Esophagus squamous epithelium (tissue), 5 donors: Measurements from ENCODE around the gene KLF3. TPM values are rescaled to one million over a fixed set of nuclear protein-coding genes. Genes with fewer than 3 reads are reported as not detected.
A peak's percentile ranks its signal among the peaks of the same experiment; 100 is the strongest.

Source experiments
- DNase-seq: peaks from one replicate; lab custom pipeline; 2025; lab: John Stamatoyannopoulos, UW
- H3K27ac ChIP-seq, 4 donors: fragments of 200-600 bp; sonication (generic); one replicate each; pipeline ENCODE4 v1.5.1; 2016 to 2019; ENCODE audit warnings: mild to moderate bottlenecking in 1 of 4
- H3K27me3 ChIP-seq, 4 donors: fragments of 200-600 bp; sonication (generic); 1 replicate in 3 of 4; 2 replicates in 1 of 4; pipeline versions ENCODE4 v1.5.1 to v1.6.0; 2017 to 2021; ENCODE audit warnings: antibody characterized with exemption in 1 of 4
- H3K36me3 ChIP-seq, 3 donors: fragments of 200-600 bp; sonication (generic); one replicate each; pipeline ENCODE4 v1.5.1; 2016 to 2019
- H3K4me1 ChIP-seq, 3 donors: fragments of 200-600 bp; sonication (generic); one replicate each; pipeline ENCODE4 v1.5.1; 2017 to 2019
- H3K4me3 ChIP-seq, 4 donors: fragments of 200-600 bp; sonication (generic); 1 replicate in 3 of 4; 2 replicates in 1 of 4; pipeline ENCODE4 v1.5.1; 2016 to 2019; ENCODE audit warnings: mild to moderate bottlenecking in 2 of 4, moderate library complexity in 1 of 4
- H3K9me3 ChIP-seq, 3 donors: fragments of 200-600 bp; sonication (generic); one replicate each; pipeline ENCODE4 v1.5.1; 2016 to 2019
- POLR2A ChIP-seq, 4 donors: fragments of 450-650 bp; IDR thresholded peaks; one replicate each; pipeline ENCODE4 v1.6.1; 2017; ENCODE audit warnings: antibody characterized with exemption in 4 of 4, mild to moderate bottlenecking in 4 of 4, moderate library complexity in 3 of 4
- WGBS, 2 donors: methylation state at CpG; one replicate each; pipeline ENCODE4 v1.1.5; 2018; 5-methylcytosine and 5-hydroxymethylcytosine counted together
- intact Hi-C: fragments of 100-400 bp; cut with DNase I; formaldehyde crosslinking; loops from one replicate; pipeline ENCODE4 v1.15.0; 2022
- total RNA-seq, 4 donors: library from RNA; depleted of rRNA; stranded (reverse); fragments of >200 nt; gene quantifications; one replicate each; pipeline ENCODE4 v1.1.0, GENCODE V29; 2016
- TF ChIP-seq, protein P1 (sequence below), 6 experiments: fragments of 450-650 bp in 4 of 6; fragments of 200-600 bp in 2 of 6; sonication (generic) in 2 of 6; IDR thresholded peaks; one replicate each; pipeline ENCODE4 v1.5.1; 2016 to 2019; ENCODE audit warnings: antibody characterized with exemption in 6 of 6, mild to moderate bottlenecking in 4 of 6, moderate library complexity in 4 of 6
- donor health status: DM: yes; HTN: yes; CAD: no.

The KLF3 gene
- total RNA-seq, result 10 to 100 TPM; 44.2 to 91.4 (median 82.7) TPM

DNA sequence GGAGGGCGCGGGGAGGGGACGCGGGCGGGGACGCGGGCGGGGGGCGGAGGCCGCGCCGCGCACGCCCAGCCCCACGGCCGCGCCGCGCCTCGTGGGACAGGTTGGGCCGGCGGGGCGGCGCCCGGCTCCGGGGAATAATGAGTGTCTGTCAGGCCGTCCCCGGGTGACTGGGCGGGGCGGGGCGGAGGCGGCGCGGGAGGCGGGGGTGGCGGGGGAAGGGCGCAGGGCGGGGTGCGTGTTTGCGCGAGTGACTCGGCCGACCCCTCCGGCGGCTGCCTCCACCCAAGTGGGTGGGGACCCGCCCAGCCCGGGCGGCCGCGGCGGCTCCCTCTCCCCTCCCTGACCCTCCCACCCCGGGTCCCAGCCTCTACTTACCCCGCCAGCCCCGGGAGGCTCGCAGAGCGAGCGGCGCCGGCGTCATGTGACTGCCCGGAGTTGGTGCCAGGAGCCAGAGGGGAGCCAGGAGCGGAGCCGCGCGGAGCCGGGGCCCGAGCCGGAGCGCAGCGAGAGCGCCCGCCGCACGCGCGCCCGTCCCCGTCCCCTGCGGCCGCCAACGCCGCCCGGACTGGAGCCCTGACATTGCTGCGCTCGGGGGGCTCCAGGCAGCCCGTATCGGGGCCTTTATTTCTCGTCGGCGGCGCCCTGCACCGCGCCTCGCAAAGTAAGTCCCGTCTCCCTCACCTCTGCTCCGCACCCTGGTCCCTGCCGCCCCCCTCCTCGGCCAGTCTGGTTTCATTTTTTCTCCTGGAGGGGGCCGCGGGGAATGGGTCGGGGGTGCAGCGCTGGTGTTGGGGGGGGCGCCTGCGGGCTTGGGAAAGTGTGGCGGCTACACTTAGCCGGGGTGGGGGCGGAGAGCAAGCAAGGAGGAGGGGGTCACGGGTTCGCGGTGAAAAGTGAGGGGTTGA lies at the start of gene KLF3:
Gene KLF3 (plus strand): TSS at position 399 of the 905 bp plus-strand sequence. CDS start 16,427 bp downstream, outside the sequence.
- H3K4me3 ChIP-seq, result peak within 1 kb of the TSS; percentile 74 to 95 (median 94)
- intact Hi-C loops, result no loop called here
- no peaks in the 10 kb centered on the region for H3K27me3 ChIP-seq
- H3K27ac ChIP-seq, result peak within 1 kb of the TSS; percentile 95 to 100 (median 99)
- peak in 3 of 4 donors; percentile 67 to 98 (median 95) for TF ChIP-seq POLR2A (IDR thresholded peaks at IDR 0.05)
- TF ChIP-seq, protein P1, sequence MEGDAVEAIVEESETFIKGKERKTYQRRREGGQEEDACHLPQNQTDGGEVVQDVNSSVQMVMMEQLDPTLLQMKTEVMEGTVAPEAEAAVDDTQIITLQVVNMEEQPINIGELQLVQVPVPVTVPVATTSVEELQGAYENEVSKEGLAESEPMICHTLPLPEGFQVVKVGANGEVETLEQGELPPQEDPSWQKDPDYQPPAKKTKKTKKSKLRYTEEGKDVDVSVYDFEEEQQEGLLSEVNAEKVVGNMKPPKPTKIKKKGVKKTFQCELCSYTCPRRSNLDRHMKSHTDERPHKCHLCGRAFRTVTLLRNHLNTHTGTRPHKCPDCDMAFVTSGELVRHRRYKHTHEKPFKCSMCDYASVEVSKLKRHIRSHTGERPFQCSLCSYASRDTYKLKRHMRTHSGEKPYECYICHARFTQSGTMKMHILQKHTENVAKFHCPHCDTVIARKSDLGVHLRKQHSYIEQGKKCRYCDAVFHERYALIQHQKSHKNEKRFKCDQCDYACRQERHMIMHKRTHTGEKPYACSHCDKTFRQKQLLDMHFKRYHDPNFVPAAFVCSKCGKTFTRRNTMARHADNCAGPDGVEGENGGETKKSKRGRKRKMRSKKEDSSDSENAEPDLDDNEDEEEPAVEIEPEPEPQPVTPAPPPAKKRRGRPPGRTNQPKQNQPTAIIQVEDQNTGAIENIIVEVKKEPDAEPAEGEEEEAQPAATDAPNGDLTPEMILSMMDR (IDR thresholded peaks at IDR 0.05), result peak in 1 of 6 experiments; percentile 17
- H3K9me3 ChIP-seq, result no peaks in the 10 kb centered on the region
- peaks cover 16 to 57% (median 21%) of the 10 kb centered on the region in 3 donors for H3K4me1 ChIP-seq
- WGBS, 2 donors, result no CpG with 5 or more reads among the region's 110 CpGs
- DNase-seq, result peak; percentile 70
- no peaks in the 10 kb centered on the region for H3K36me3 ChIP-seq

- DNase-seq, result no peak
- Histone ChIP-seq H3K4me3 (no peak overlapping the region), H3K9me3 (no peaks in the 10 kb centered on the region), H3K27ac (no peak overlapping the region), H3K27me3 (no peaks in the 10 kb centered on the region), H3K4me1 (peaks cover 0 to 57% (median 9%) of the 10 kb centered on the region in 3 donors), H3K36me3 (no peaks in the 10 kb centered on the region)
- no peak for TF ChIP-seq POLR2A (IDR thresholded peaks at IDR 0.05)
- TF ChIP-seq, protein P1 (IDR thresholded peaks at IDR 0.05), result no peak
- WGBS, 2 donors, result 90 to 96% methylated on average over 4 of the region's 4 CpGs
- intact Hi-C loops, result no loop called here
These were observed 49.8 kb upstream of the KLF3 start for GRCh38 chr4:38614231-38614630.

DNA sequence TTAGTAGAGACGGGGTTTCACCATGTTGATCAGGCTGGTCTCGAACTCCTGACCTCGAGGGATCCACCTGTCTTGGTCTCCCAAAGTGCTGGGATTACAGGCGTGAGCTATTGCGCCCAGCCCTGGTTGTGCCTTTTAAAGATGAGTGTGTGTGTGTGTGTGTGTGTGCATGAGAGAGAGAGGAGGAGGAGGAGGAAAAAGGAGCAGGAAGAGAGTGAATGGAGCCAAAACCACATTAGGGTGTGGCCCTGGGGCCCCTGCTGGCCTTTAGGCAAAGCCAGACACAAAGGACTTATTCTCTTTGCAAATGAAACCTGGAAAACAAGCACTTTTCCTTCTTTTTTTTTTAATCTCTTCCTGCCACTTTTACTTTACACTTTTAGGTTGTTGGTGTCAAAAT lies 48.2 kb upstream of the KLF3 start:
- no peak for TF ChIP-seq POLR2A (IDR thresholded peaks at IDR 0.05)
- TF ChIP-seq, protein P1 (IDR thresholded peaks at IDR 0.05), result no peak
- H3K36me3 ChIP-seq, result no peaks in the 10 kb centered on the region
- WGBS, 2 donors, result 61 to 84% methylated on average over 3 to 5 of the region's 5 CpGs
- no peak for DNase-seq
- H3K9me3 ChIP-seq, result no peaks in the 10 kb centered on the region
- intact Hi-C loops, result no loop called here
- H3K4me3 ChIP-seq, result no peak overlapping the region
- no peaks in the 10 kb centered on the region for H3K27me3 ChIP-seq
- H3K27ac ChIP-seq, result no peak overlapping the region
- H3K4me1 ChIP-seq, result peaks cover 0 to 52% (median 9%) of the 10 kb centered on the region in 3 donors

DNA sequence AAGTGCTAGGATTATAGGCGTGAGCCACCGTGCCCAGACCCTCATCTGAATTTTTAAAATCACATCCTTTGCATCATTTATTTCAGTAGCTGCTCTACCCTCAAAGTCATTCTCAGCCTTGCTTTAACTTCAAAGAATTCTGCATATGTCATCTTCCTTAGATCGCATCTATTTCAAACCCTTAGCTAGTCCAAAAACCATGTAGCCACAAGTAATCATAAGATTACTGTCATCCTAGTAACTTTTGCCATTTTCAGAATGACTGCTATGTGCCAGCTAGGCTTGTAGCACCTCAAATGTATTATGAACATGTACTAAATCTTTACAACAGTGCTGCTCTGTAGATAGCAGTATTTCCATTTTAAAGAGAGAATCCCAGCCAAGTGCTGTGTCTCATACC lies 45.5 kb upstream of the KLF3 start:
- H3K4me1 ChIP-seq, result peaks cover 0 to 45% (median 15%) of the 10 kb centered on the region in 3 donors
- TF ChIP-seq, protein P1 (IDR thresholded peaks at IDR 0.05), result no peak
- no peak for TF ChIP-seq POLR2A (IDR thresholded peaks at IDR 0.05)
- no peak for DNase-seq
- no peaks in the 10 kb centered on the region for H3K36me3 ChIP-seq
- no peaks in the 10 kb centered on the region for H3K27me3 ChIP-seq
- no peak overlapping the region for H3K4me3 ChIP-seq
- WGBS, 2 donors, result 78 to 89% methylated on average over 3 of the region's 3 CpGs
- no peak overlapping the region for H3K27ac ChIP-seq
- intact Hi-C loops, result no loop called here
- no peaks in the 10 kb centered on the region for H3K9me3 ChIP-seq

DNA sequence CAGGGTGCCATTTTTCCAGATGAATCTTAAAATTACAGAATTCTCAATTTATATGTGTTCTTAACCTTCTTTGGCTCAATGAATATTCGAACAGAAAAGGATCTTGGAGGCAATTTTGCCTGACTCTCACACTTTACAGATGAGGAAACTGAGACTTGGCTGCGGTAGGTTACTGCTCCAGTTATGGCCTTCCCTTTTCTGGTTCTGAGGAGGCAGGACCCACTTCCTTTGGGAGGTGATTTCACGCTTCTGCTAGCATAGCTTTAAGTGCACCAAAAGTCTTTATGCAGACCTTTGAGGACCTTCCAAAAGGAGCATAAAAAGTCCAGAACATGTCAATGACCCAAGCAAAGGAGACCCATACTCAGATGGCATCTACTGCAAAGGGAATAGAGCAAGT lies 44.7 kb upstream of the KLF3 start:
- TF ChIP-seq, protein P1 (IDR thresholded peaks at IDR 0.05), result no peak
- TF ChIP-seq POLR2A (IDR thresholded peaks at IDR 0.05), result no peak
- intact Hi-C loops, result no loop called here
- H3K27me3 ChIP-seq, result no peaks in the 10 kb centered on the region
- H3K4me1 ChIP-seq, result peaks cover 0 to 37% (median 10%) of the 10 kb centered on the region in 3 donors
- no peak overlapping the region for H3K27ac ChIP-seq
- no peak overlapping the region for H3K4me3 ChIP-seq
- no peaks in the 10 kb centered on the region for H3K9me3 ChIP-seq
- H3K36me3 ChIP-seq, result no peaks in the 10 kb centered on the region
- no peak for DNase-seq
- WGBS, 2 donors, result 82 to 94% methylated on average over 3 of the region's 3 CpGs
